PC-3 (cell line): Measurements from ENCODE around the gene KREMEN2. TPM values are rescaled to one million over a fixed set of nuclear protein-coding genes. Genes with fewer than 3 reads are reported as not detected.
A peak's percentile ranks its signal among the peaks of the same experiment; 100 is the strongest.

Experiments used
- ATAC-seq: fragments of 200-7000 bp; cut with Tn5 transposase; 2 replicates; pipeline ENCODE4 v1.9.1; 2020; ENCODE audit warnings: mild to moderate bottlenecking, moderate library complexity
- Bru-seq: library from RNA; stranded (reverse); fragments of 400-500 nt; gene quantifications from one replicate; lab custom pipeline; 2021; lab: Mats Ljungman, UMichigan
- BruChase-seq, 2 experiments: library from RNA; stranded (reverse); fragments of 400-500 nt; gene quantifications; one replicate each; lab custom pipeline; 2021; lab: Mats Ljungman, UMichigan
- BruUV-seq: library from RNA; stranded (reverse); fragments of 400-500 nt; replicated peaks from 2 replicates; lab custom pipeline; 2021; lab: Mats Ljungman, UMichigan
- CTCF ChIA-PET: fragments of 300-600 bp; sonication (Branson Sonifier 250); formaldehyde crosslinking; loops from one replicate; lab custom pipeline; 2022; ENCODE audit warnings: antibody characterized with exemption; lab: Charles Lee
- POLR2A ChIA-PET: fragments of 300-600 bp; sonication (Branson Sonifier 250); formaldehyde crosslinking; loops from one replicate; lab custom pipeline; 2022; ENCODE audit warnings: antibody characterized with exemption; ENCODE audit not compliant: unreplicated experiment; lab: Charles Lee
- DNase-seq: peaks from one replicate; pipeline ENCODE4 v3.0.0-alpha.2; 2015
- H2AFZ ChIP-seq: fragments of 300-600 bp; sonication (generic); 2 replicates; pipeline ENCODE4 v1.6.0; 2016; ENCODE audit warnings: antibody characterized with exemption, low read length
- H3F3A ChIP-seq: fragments of 300-600 bp; sonication (generic); one replicate; pipeline ENCODE4 v1.6.0; 2017; ENCODE audit warnings: antibody characterized with exemption, low read length, control low read depth, mild to moderate bottlenecking; ENCODE audit not compliant: unreplicated experiment
- H3K27ac ChIP-seq: fragments of 300-600 bp; sonication (generic); 2 replicates; pipeline ENCODE4 v1.5.1; 2016; ENCODE audit warnings: mild to moderate bottlenecking, low read length
- H3K27me3 ChIP-seq: fragments of 300-600 bp; sonication (generic); 2 replicates; pipeline ENCODE4 v1.6.1; 2016; ENCODE audit warnings: low read length, mixed read lengths
- H3K36me3 ChIP-seq: fragments of 300-600 bp; sonication (generic); 2 replicates; pipeline ENCODE4 v1.6.1; 2016; ENCODE audit warnings: low read depth, mixed run types, low read length, mixed read lengths
- H3K4me1 ChIP-seq: fragments of 300-600 bp; sonication (generic); 2 replicates; pipeline ENCODE4 v1.5.1; 2016; ENCODE audit warnings: low read length; ENCODE audit not compliant: insufficient read depth
- H3K4me2 ChIP-seq: fragments of 300-600 bp; sonication (generic); 2 replicates; pipeline ENCODE4 v1.6.0; 2016; ENCODE audit warnings: low read length
- H3K4me3 ChIP-seq: fragments of 300-600 bp; sonication (generic); 2 replicates; pipeline ENCODE4 v1.5.1; 2016; ENCODE audit warnings: mild to moderate bottlenecking, low read length, mixed read lengths
- H3K79me2 ChIP-seq: fragments of 300-600 bp; sonication (generic); 2 replicates; pipeline ENCODE4 v1.6.1; 2017; ENCODE audit warnings: low read length, mixed read lengths
- H3K9ac ChIP-seq: fragments of 300-600 bp; sonication (generic); 2 replicates; pipeline ENCODE4 v1.6.0; 2016; ENCODE audit warnings: mild to moderate bottlenecking, low read length
- H3K9me2 ChIP-seq: fragments of 300-600 bp; sonication (generic); replicated peaks from 2 replicates; pipeline ENCODE4 v1.6.1; 2016; ENCODE audit warnings: mixed run types, low read length, mixed read lengths
- H3K9me3 ChIP-seq: fragments of 300-600 bp; sonication (generic); 2 replicates; pipeline ENCODE4 v1.6.1; 2016; ENCODE audit warnings: low read length, mixed read lengths
- H4K20me1 ChIP-seq: fragments of 300-600 bp; sonication (generic); 2 replicates; pipeline ENCODE4 v1.6.1; 2016; ENCODE audit warnings: low read length, mixed read lengths
- EZH2 ChIP-seq: fragments of 300-600 bp; sonication (generic); IDR thresholded peaks from one replicate; pipeline ENCODE4 v1.6.1; 2017; ENCODE audit warnings: antibody characterized with exemption, mild to moderate bottlenecking, low read length; ENCODE audit not compliant: unreplicated experiment
- intact Hi-C: fragments of 100-400 bp; cut with micrococcal nuclease; formaldehyde crosslinking; loops from 2 replicates; pipeline ENCODE4 v1.9.0; 2023
- long read RNA-seq: library from polyadenylated mRNA; unstranded; transcript quantifications from one replicate; pipeline ENCODE4 v2.0.0, GENCODE V29; 2021; ENCODE audit not compliant: unreplicated experiment
- total RNA-seq: library from RNA; depleted of rRNA; stranded (reverse); fragments of >200 nt; gene quantifications from 2 replicates; pipeline ENCODE4 v1.2.3, GENCODE V29; 2014; rRNA removed
- TF ChIP-seq, protein P1 (sequence below): fragments of 300-600 bp; sonication (generic); conservative IDR thresholded peaks from 2 replicates; pipeline ENCODE4 v1.5.1; 2017; ENCODE audit warnings: antibody characterized with exemption, low read depth, mild to moderate bottlenecking, low read length

The KREMEN2 gene, protein sequence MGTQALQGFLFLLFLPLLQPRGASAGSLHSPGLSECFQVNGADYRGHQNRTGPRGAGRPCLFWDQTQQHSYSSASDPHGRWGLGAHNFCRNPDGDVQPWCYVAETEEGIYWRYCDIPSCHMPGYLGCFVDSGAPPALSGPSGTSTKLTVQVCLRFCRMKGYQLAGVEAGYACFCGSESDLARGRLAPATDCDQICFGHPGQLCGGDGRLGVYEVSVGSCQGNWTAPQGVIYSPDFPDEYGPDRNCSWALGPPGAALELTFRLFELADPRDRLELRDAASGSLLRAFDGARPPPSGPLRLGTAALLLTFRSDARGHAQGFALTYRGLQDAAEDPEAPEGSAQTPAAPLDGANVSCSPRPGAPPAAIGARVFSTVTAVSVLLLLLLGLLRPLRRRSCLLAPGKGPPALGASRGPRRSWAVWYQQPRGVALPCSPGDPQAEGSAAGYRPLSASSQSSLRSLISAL
- 3.6 and 7.1 TPM in 2 replicates for total RNA-seq
- percentile 25 among the genes with signal in this experiment for Bru-seq, nascent RNA
- percentile 42 among the genes with signal in this experiment for BruChase-seq, experiment 1, labeled RNA remaining after a 6-hour chase
- percentile 26 among the genes with signal in this experiment for BruChase-seq, experiment 2, labeled RNA remaining after a 2-hour chase
- long read RNA-seq, partial matches to known transcripts, result 0 of 1 reads
- long read RNA-seq, other reads (novel, unspliced or antisense), result 0 of 1 reads

DNA sequence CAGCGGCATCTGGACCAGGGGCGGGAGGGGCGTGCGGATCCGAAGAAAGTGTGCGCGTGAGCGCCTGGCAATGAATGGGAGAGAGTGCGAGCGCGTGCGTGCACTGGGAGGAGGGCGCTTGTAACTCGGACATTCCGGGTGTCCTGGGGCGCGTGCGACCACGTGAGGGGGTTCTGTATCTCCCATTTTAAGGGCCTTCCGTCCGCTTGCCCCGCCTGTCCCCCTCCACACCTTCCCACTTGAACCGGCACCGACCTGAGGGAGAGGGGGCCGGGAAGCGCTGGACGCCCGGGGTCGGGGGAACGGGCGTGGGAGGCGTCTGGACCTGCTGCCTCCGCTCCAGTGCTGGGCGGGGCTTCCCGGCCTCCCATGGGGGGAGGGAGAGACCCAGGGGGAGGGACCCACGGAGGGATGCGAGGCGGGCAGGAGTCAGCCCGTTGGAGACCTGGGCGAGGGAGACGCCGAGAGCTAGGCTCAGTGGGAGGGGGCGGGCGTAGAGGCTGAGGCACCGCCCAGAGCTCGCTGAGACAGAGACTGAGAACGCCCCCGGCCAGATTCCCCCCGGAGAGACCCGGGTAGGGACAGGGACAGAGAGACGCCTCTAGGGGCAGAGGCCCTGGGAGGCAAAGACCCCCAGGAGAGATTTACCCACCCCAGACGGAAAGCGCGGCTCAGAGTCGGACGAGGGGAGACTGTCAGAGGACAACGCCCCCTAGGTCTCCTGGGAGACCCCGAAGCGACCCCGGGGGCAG lies at the start of gene KREMEN2:
KREMEN2 (plus strand) TSS at position 553 of the 752 bp plus-strand sequence. CDS start 246 bp downstream, outside the sequence.
- Histone ChIP-seq H3K79me2 (no peaks in the 10 kb centered on the region), H3K27me3 (no peaks in the 10 kb centered on the region), H3K9me2 (no peaks in the 10 kb centered on the region), H4K20me1 (no peaks in the 10 kb centered on the region), H2AFZ (peak within 1 kb of the TSS; percentile 75), H3K36me3 (no peaks in the 10 kb centered on the region), H3F3A (no peaks in the 10 kb centered on the region), H3K4me3 (peak within 1 kb of the TSS; percentile 74), H3K9ac (no peak within 1 kb of the TSS), H3K27ac (no peak within 1 kb of the TSS), H3K4me2 (peak within 1 kb of the TSS; percentile 98), H3K9me3 (no peaks in the 10 kb centered on the region), H3K4me1 (0 out of 2 replicates have a peak, but pooled peaks cover 17% of the 10 kb centered on the region)
- intact Hi-C loops, result loop anchor here (10.0 kb wide), 1 partner anchor 59 kb away; no protein-coding TSS in a partner anchor
- ATAC-seq (peak; percentile 47), DNase-seq (peak; percentile 73)
- TF ChIP-seq, protein P1, sequence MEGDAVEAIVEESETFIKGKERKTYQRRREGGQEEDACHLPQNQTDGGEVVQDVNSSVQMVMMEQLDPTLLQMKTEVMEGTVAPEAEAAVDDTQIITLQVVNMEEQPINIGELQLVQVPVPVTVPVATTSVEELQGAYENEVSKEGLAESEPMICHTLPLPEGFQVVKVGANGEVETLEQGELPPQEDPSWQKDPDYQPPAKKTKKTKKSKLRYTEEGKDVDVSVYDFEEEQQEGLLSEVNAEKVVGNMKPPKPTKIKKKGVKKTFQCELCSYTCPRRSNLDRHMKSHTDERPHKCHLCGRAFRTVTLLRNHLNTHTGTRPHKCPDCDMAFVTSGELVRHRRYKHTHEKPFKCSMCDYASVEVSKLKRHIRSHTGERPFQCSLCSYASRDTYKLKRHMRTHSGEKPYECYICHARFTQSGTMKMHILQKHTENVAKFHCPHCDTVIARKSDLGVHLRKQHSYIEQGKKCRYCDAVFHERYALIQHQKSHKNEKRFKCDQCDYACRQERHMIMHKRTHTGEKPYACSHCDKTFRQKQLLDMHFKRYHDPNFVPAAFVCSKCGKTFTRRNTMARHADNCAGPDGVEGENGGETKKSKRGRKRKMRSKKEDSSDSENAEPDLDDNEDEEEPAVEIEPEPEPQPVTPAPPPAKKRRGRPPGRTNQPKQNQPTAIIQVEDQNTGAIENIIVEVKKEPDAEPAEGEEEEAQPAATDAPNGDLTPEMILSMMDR, result 0 out of 2 replicates have a peak, but pooled peaks have one; percentile 14
- no peak for TF ChIP-seq EZH2
- no TSS peak for BruUV-seq
- CTCF ChIA-PET, result no interaction called here
- POLR2A ChIA-PET, result interaction anchor here (0.9 kb wide), 1 partner anchor 52 kb away, joined by 4 read pairs; the partner anchor contains the start of gene FLYWCH1

DNA sequence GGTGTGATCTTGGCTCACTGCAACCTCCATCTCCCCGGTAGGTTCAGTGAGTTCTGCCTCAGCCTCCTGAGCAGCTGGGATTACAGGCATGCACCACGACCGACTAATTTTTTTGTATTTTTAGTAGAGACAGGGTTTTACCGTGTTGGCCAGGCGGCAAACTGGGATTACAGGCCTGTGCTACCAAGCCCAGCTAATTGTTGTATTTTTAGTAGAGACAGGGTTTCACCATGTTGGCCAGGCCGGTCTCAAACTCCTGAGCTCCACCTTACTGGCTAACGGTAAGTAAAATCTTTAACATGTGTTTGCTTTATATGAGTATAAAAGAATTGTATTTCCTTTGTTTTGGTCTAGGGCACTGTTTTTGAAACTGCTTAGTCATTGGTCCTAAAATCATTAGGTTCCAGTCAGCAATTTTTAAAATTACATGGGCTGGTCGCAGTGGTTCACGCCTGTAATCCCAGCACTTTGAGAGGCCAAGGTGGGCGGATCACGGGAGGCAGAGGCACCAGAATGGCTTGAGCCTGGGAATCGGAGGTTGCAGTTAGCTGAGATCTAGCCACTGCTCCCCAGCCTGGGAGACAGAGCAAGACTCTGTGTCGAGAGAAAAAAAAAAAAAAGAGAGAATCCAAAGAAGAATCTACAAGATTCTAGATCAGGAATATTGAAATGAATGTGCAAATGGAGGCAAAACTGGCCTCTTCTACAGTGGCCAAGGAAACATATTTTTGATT lies 48.7 kb upstream of the KREMEN2 start:
- Histone ChIP-seq H3K4me3 (no peak overlapping the region), H3K9me3 (no peaks in the 10 kb centered on the region), H3K9me2 (no peaks in the 10 kb centered on the region), H3K79me2 (peaks cover 17% of the 10 kb centered on the region), H3F3A (peaks cover 4% of the 10 kb centered on the region), H3K27me3 (no peaks in the 10 kb centered on the region), H2AFZ (no peak overlapping the region), H3K9ac (no peak overlapping the region), H4K20me1 (no peaks in the 10 kb centered on the region), H3K36me3 (no peaks in the 10 kb centered on the region), H3K4me1 (peaks cover 28% of the 10 kb centered on the region), H3K27ac (peak overlapping the region; percentile 63), H3K4me2 (peak overlapping the region; percentile 3; the same call in 1 of the 2 replicates)
- TF ChIP-seq, protein P1, result no peak
- CTCF ChIA-PET, result no interaction called here
- ATAC-seq (no peak), DNase-seq (no peak)
- POLR2A ChIA-PET, result no interaction called here
- intact Hi-C loops, result no loop called here
- TSS peak; percentile 45 for BruUV-seq
